ENCODE measurements around the gene CCDC192.

DNA sequence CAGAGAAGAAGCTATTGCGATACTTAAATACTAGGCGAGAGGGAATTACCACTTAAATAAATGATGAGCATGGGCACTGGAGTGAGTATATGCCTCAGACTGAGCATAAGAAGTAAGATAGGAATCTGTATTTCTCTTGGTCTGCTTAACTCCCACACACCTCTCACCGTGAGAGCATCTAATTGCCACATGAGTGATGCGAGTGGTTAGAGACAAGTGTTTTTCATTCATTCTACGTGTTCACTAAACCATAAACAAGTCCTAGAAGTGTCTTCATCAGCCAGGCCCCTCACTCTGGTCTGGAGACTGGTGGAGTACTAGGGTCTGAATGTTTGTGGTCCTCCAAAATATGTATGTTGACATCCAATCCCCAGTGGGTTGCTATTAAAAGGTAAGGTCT is 230.2 kb downstream of the CCDC192 start:
- TF ChIP-seq, protein P1, sequence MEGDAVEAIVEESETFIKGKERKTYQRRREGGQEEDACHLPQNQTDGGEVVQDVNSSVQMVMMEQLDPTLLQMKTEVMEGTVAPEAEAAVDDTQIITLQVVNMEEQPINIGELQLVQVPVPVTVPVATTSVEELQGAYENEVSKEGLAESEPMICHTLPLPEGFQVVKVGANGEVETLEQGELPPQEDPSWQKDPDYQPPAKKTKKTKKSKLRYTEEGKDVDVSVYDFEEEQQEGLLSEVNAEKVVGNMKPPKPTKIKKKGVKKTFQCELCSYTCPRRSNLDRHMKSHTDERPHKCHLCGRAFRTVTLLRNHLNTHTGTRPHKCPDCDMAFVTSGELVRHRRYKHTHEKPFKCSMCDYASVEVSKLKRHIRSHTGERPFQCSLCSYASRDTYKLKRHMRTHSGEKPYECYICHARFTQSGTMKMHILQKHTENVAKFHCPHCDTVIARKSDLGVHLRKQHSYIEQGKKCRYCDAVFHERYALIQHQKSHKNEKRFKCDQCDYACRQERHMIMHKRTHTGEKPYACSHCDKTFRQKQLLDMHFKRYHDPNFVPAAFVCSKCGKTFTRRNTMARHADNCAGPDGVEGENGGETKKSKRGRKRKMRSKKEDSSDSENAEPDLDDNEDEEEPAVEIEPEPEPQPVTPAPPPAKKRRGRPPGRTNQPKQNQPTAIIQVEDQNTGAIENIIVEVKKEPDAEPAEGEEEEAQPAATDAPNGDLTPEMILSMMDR (IDR thresholded peaks at IDR 0.05): no peak
- TF ChIP-seq EP300 (IDR thresholded peaks at IDR 0.05): no peak

Measured in ovary (tissue), 3 donors.